HCT116 (cell line): ENCODE measurements around the gene USP21. TPM values are rescaled to one million over a fixed set of nuclear protein-coding genes. Genes with fewer than 3 reads are reported as not detected.

Experiments
- ATAC-seq: fragments of 200-7000 bp; cut with Tn5 transposase; 2 replicates; pipeline ENCODE4 v1.9.1; 2020; ENCODE audit warnings: mild to moderate bottlenecking, moderate library complexity
- BruUV-seq: library from RNA; stranded (reverse); fragments of 400-500 nt; replicated peaks from 2 replicates; lab custom pipeline; 2021; lab: Mats Ljungman, UMichigan
- CTCF ChIA-PET: fragments of 300-600 bp; sonication (Branson Sonifier 250); formaldehyde crosslinking; loops from one replicate; lab custom pipeline; 2021; ENCODE audit warnings: antibody characterized with exemption; lab: Charles Lee
- POLR2A ChIA-PET: fragments of 300-600, 350-600 bp; sonication (Branson Sonifier 250); formaldehyde crosslinking; loops from one replicate; lab custom pipeline; 2021; ENCODE audit warnings: antibody characterized with exemption; lab: Charles Lee
- RAD21 ChIA-PET, 2 experiments: fragments of 300-600 bp; sonication (Branson Sonifier 250); formaldehyde crosslinking; loops; one replicate each; lab custom pipeline; 2023; ENCODE audit warnings: low total read pairs in 2 of 2; ENCODE audit not compliant: uncharacterized antibody in 2 of 2, unreplicated experiment in 2 of 2, low non-redundant PET in 1 of 2; lab: Charles Lee
- DNase-seq: peaks from one replicate; pipeline ENCODE4 v3.0.0-alpha.2; 2010; ENCODE audit warnings: low read depth, low spot score
- H2AFZ ChIP-seq: fragments of 200-600 bp; shearing (Covaris generic), sonication (generic); 2 replicates; pipeline ENCODE4 v1.6.1; 2017; ENCODE audit warnings: low read depth, mixed run types, mixed read lengths, antibody characterized with exemption, low read length; ENCODE audit not compliant: poor library complexity, severe bottlenecking
- H3K27ac ChIP-seq: 2 replicates; pipeline ENCODE4 v1.5.1; 2012; ENCODE audit warnings: low read depth, low read length
- H3K27me3 ChIP-seq: fragments of 200-600 bp; sonication (generic); 2 replicates; pipeline ENCODE4 v1.6.1; 2016; ENCODE audit warnings: mixed run types, low read length, mixed read lengths; ENCODE audit not compliant: insufficient read depth
- H3K36me3 ChIP-seq, 2 experiments: fragments of 200-500 bp in 1 of 2; fragments of 200-600 bp in 1 of 2; sonication (Bioruptor generic) in 1 of 2; sonication (generic) in 1 of 2; 2 replicates each; pipeline versions ENCODE4 v1.5.1 to v1.6.1; 2014 to 2016; ENCODE audit warnings: low read length in 2 of 2, inconsistent platforms in 1 of 2, mixed read lengths in 1 of 2, mixed run types in 1 of 2; ENCODE audit not compliant: insufficient read depth in 2 of 2, control insufficient read depth in 1 of 2
- H3K4me1 ChIP-seq, 2 experiments: fragments of 200-600 bp in 1 of 2; sonication (generic) in 1 of 2; 2 replicates each; pipeline versions ENCODE4 v1.5.1 to v1.6.1; 2012 to 2017; ENCODE audit warnings: low read length in 2 of 2, inconsistent platforms in 1 of 2, mild to moderate bottlenecking in 1 of 2, mixed read lengths in 1 of 2, mixed run types in 1 of 2, moderate library complexity in 1 of 2; ENCODE audit not compliant: insufficient read depth in 2 of 2, control insufficient read depth in 1 of 2
- H3K4me2 ChIP-seq: fragments of 200-600 bp; sonication (generic); 2 replicates; pipeline ENCODE4 v1.6.1; 2017; ENCODE audit warnings: mixed run types, low read length, mixed read lengths
- H3K4me3 ChIP-seq, 2 experiments: fragments of 200-600 bp in 1 of 2; sonication (generic) in 1 of 2; replicated peaks in 1 of 2; 2 replicates each; pipeline ENCODE4 v1.5.1; 2011 to 2016; ENCODE audit warnings: low read length in 2 of 2, control low read depth in 1 of 2, low read depth in 1 of 2, mild to moderate bottlenecking in 1 of 2, mixed read lengths in 1 of 2, mixed run types in 1 of 2
- H3K79me2 ChIP-seq: fragments of 200-600 bp; sonication (generic); 2 replicates; pipeline ENCODE4 v1.6.1; 2017; ENCODE audit warnings: mild to moderate bottlenecking, mixed run types, low read length, moderate library complexity, mixed read lengths; ENCODE audit not compliant: insufficient read depth
- H3K9ac ChIP-seq: fragments of 200-600 bp; sonication (generic); 2 replicates; pipeline ENCODE4 v1.6.1; 2016; ENCODE audit warnings: low read length, mixed read lengths
- H3K9me2 ChIP-seq: fragments of 200-600 bp; sonication (generic), shearing (Covaris generic); 2 replicates; pipeline ENCODE4 v1.6.1; 2017; ENCODE audit warnings: mixed run types, mild to moderate bottlenecking, moderate library complexity; ENCODE audit not compliant: insufficient read depth
- H3K9me3 ChIP-seq, 2 experiments: fragments of 200-500 bp in 1 of 2; fragments of 200-600 bp in 1 of 2; sonication (Bioruptor generic) in 1 of 2; sonication (generic) in 1 of 2; 2 replicates each; pipeline ENCODE4 v1.6.1; 2014 to 2017; ENCODE audit warnings: low read length in 2 of 2, mixed read lengths in 2 of 2, inconsistent platforms in 1 of 2, low read depth in 1 of 2, mild to moderate bottlenecking in 1 of 2, mixed run types in 1 of 2, moderate library complexity in 1 of 2; ENCODE audit not compliant: control insufficient read depth in 1 of 2, insufficient read depth in 1 of 2
- H4K20me1 ChIP-seq: fragments of 200-600 bp; sonication (generic), shearing (Covaris generic); 2 replicates; pipeline ENCODE4 v1.6.1; 2017; ENCODE audit warnings: mixed run types, mild to moderate bottlenecking, moderate library complexity; ENCODE audit not compliant: insufficient read depth
- EZH2 ChIP-seq: fragments of 200-600 bp; sonication (generic); IDR thresholded peaks from 2 replicates; pipeline ENCODE4 v1.6.1; 2017; ENCODE audit warnings: antibody characterized with exemption, mixed run types
- EZH2phosphoT487 ChIP-seq: fragments of 200-600 bp; IDR thresholded peaks from 2 replicates; pipeline ENCODE4 v1.6.1; 2018; ENCODE audit warnings: antibody characterized with exemption, borderline replicate concordance
- FOSL1 ChIP-seq: IDR thresholded peaks from 2 replicates; pipeline ENCODE4 v1.6.1; 2012; ENCODE audit warnings: low read depth
- JUND ChIP-seq: IDR thresholded peaks from 2 replicates; pipeline ENCODE4 v1.6.1; 2012
- POLR2A ChIP-seq: IDR thresholded peaks from 2 replicates; pipeline ENCODE4 v1.7.0; 2011; ENCODE audit warnings: borderline replicate concordance; ENCODE audit not compliant: insufficient read depth, insufficient read length; ENCODE audit errors: extremely low read depth
- SIN3A ChIP-seq: IDR thresholded peaks from 2 replicates; pipeline ENCODE4 v1.6.1; 2012; ENCODE audit warnings: low read depth
- SRF ChIP-seq: IDR thresholded peaks from 2 replicates; pipeline ENCODE4 v1.6.1; 2012; ENCODE audit warnings: low read depth
- TCF7L2 ChIP-seq: IDR thresholded peaks from 2 replicates; pipeline ENCODE4 v1.7.0; 2011; ENCODE audit warnings: borderline replicate concordance, inconsistent platforms; ENCODE audit not compliant: insufficient read depth, insufficient read length; ENCODE audit errors: extremely low read depth
- ZFX ChIP-seq: fragments of 450-650 bp; IDR thresholded peaks from 2 replicates; pipeline ENCODE4 v1.6.1; 2017
- ZNF274 ChIP-seq: fragments of 200-500 bp; sonication (Bioruptor generic); IDR thresholded peaks from 2 replicates; pipeline ENCODE4 v1.6.1; 2014; ENCODE audit warnings: mild to moderate bottlenecking, low read depth, low read length, inconsistent platforms
- intact Hi-C: fragments of 100-400 bp; cut with micrococcal nuclease; formaldehyde crosslinking; loops from 2 replicates; pipeline ENCODE4 v1.10.0; 2022
- total RNA-seq: library from RNA; stranded (reverse); gene quantifications from one replicate; pipeline ENCODE4 v1.2.1, GENCODE V29; 2021; ENCODE audit not compliant: unreplicated experiment
- TF ChIP-seq, protein P1 (sequence below): IDR thresholded peaks from 2 replicates; pipeline ENCODE4 v1.6.1; 2012; ENCODE audit warnings: low read depth
- TF ChIP-seq, protein P2 (sequence below): IDR thresholded peaks from 2 replicates; pipeline ENCODE4 v1.6.1; 2012
- TF ChIP-seq, protein P3 (sequence below), 3 experiments: fragments of 200-600 bp in 1 of 3; sonication (generic) in 1 of 3; IDR thresholded peaks in 2 of 3; conservative IDR thresholded peaks in 1 of 3; 2 replicates each; pipeline ENCODE4 v1.5.1; 2012 to 2017; ENCODE audit warnings: low read depth in 2 of 3, low read length in 2 of 3, antibody characterized with exemption in 1 of 3, borderline replicate concordance in 1 of 3, control low read depth in 1 of 3, mild to moderate bottlenecking in 1 of 3, mixed read lengths in 1 of 3, mixed run types in 1 of 3, moderate library complexity in 1 of 3; ENCODE audit not compliant: insufficient read depth in 1 of 3

Gene USP21
- total RNA-seq, 1 experiment from 2014 or later: 22.1 TPM

DNA sequence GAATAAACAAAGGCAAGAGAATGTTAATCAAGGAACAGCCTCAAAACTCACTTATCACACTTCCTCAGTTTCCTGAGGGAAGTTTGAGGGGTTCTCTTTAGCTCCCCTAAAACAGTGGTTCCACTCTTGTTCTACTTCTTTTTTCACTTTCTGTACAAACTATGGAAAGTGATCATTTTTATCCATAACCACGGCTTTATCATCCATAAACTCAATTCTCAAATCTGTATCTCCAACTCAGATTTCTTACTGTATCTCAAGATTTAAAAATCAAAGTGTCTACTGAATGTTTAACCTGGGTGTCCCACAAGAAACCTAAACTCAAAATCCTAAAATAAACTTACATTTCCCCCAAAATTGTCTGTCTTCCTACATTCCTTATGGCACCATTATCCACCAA is 45.4 kb upstream of the USP21 start (continued):
- TF ChIP-seq, protein P1, sequence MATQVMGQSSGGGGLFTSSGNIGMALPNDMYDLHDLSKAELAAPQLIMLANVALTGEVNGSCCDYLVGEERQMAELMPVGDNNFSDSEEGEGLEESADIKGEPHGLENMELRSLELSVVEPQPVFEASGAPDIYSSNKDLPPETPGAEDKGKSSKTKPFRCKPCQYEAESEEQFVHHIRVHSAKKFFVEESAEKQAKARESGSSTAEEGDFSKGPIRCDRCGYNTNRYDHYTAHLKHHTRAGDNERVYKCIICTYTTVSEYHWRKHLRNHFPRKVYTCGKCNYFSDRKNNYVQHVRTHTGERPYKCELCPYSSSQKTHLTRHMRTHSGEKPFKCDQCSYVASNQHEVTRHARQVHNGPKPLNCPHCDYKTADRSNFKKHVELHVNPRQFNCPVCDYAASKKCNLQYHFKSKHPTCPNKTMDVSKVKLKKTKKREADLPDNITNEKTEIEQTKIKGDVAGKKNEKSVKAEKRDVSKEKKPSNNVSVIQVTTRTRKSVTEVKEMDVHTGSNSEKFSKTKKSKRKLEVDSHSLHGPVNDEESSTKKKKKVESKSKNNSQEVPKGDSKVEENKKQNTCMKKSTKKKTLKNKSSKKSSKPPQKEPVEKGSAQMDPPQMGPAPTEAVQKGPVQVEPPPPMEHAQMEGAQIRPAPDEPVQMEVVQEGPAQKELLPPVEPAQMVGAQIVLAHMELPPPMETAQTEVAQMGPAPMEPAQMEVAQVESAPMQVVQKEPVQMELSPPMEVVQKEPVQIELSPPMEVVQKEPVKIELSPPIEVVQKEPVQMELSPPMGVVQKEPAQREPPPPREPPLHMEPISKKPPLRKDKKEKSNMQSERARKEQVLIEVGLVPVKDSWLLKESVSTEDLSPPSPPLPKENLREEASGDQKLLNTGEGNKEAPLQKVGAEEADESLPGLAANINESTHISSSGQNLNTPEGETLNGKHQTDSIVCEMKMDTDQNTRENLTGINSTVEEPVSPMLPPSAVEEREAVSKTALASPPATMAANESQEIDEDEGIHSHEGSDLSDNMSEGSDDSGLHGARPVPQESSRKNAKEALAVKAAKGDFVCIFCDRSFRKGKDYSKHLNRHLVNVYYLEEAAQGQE: no peak

DNA sequence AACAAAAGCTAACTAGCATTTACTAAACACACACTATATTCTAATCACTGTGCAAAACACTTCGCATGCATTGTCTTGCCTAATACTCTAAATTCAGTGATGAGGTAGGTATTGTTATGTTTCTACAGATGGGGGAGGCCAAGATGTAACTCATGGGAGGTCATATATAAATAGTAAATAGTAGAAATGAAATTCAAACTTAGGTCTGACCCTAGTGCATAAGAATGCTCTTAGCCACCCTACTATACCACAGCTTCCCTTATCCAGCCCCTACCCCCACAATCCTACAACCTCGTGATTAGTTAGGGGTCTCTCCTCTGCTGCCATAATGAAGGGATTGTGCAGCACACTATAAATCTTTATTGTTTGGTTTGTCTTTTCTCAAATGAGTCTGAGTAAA is 44.7 kb upstream of the USP21 start:
- Histone ChIP-seq H3K27me3 (no peaks in the 10 kb centered on the region), H2AFZ (no peak overlapping the region), H3K36me3 (peaks cover 0 to 17% of the 10 kb centered on the region in 2 experiments; a peak in 1 of 4 replicates), H3K27ac (peak overlapping the region; percentile 91), H3K4me3 (peak overlapping the region; percentile 68 to 98), H3K9me3 (no peaks in the 10 kb centered on the region), H3K9me2 (no peaks in the 10 kb centered on the region), H3K4me1 (peaks cover 33 to 52% of the 10 kb centered on the region in 2 experiments), H4K20me1 (peaks cover 9% of the 10 kb centered on the region; the same call in 1 of the 2 replicates), H3K4me2 (peak overlapping the region; percentile 84), H3K79me2 (peaks cover 99% of the 10 kb centered on the region), H3K9ac (peak overlapping the region; percentile 42; the same call in 1 of the 2 replicates)
- ChIA-PET POLR2A (interaction anchor here (1.6 kb wide), 1 partner anchor 51 kb away, joined by 3 read pairs; the partner anchor contains the start of gene PPOX), RAD21 (no interaction called here), CTCF (no interaction called here)
- ATAC-seq (no peak), DNase-seq (no peak)
- intact Hi-C loops: no loop called here
- TF ChIP-seq JUND: no peak
- no peak for TF ChIP-seq EZH2
- no peak for TF ChIP-seq SRF
- TF ChIP-seq ZFX: no peak
- TF ChIP-seq ZNF274: no peak
- TF ChIP-seq, protein P2, sequence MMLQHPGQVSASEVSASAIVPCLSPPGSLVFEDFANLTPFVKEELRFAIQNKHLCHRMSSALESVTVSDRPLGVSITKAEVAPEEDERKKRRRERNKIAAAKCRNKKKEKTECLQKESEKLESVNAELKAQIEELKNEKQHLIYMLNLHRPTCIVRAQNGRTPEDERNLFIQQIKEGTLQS: no peak
- no peak for TF ChIP-seq EZH2phosphoT487
- TF ChIP-seq TCF7L2: no peak
- no peak for TF ChIP-seq POLR2A
- no peak for TF ChIP-seq FOSL1
- TF ChIP-seq, protein P3, sequence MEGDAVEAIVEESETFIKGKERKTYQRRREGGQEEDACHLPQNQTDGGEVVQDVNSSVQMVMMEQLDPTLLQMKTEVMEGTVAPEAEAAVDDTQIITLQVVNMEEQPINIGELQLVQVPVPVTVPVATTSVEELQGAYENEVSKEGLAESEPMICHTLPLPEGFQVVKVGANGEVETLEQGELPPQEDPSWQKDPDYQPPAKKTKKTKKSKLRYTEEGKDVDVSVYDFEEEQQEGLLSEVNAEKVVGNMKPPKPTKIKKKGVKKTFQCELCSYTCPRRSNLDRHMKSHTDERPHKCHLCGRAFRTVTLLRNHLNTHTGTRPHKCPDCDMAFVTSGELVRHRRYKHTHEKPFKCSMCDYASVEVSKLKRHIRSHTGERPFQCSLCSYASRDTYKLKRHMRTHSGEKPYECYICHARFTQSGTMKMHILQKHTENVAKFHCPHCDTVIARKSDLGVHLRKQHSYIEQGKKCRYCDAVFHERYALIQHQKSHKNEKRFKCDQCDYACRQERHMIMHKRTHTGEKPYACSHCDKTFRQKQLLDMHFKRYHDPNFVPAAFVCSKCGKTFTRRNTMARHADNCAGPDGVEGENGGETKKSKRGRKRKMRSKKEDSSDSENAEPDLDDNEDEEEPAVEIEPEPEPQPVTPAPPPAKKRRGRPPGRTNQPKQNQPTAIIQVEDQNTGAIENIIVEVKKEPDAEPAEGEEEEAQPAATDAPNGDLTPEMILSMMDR (IDR thresholded peaks at IDR 0.05 in 2 of 3, conservative IDR thresholded peaks at IDR 0.05 in 1 of 3; ENCODE audit: borderline replicate concordance in 1 of 3, insufficient read depth in 1 of 3, low read depth in 2 of 3, low read length in 2 of 3): no peak
- TF ChIP-seq SIN3A: no peak
- BruUV-seq: no TSS peak
